Measurements from ENCODE around the gene CCR1. TPM values are rescaled to one million over a fixed set of nuclear protein-coding genes. Genes with fewer than 3 reads are reported as not detected.

The CCR1 gene
- total RNA-seq, 4 donors from 2014 or later = 4.0 to 25.2 (median 8.6) TPM

GRCh38 chr3:46196261-46196957 lies 11.7 kb downstream of the CCR1 start:
- TF ChIP-seq EP300 (IDR thresholded peaks at IDR 0.05) (no peak), POLR2A (IDR thresholded peaks at IDR 0.05) (no peak), CTCF (IDR thresholded peaks at IDR 0.05) (no peak)
- Histone ChIP-seq H3K27me3 (no peaks in the 10 kb centered on the region), H3K4me1 (no peaks in the 10 kb centered on the region), H3K36me3 (no peaks in the 10 kb centered on the region), H3K4me3 (no peak overlapping the region), H3K27ac (no peak overlapping the region), H3K9me3 (peaks cover 0 to 37% (median 3%) of the 10 kb centered on the region in 4 donors)
- no peak for DNase-seq (ENCODE audit: low spot score in 2 of 2)
- WGBS, 2 donors = 72% methylated on average over 7 of the region's 7 CpGs

GRCh38 chr3:46194868-46195553 lies 13.1 kb downstream of the CCR1 start:
- Histone ChIP-seq H3K9me3 (peaks cover 0 to 37% (median 3%) of the 10 kb centered on the region in 4 donors), H3K27me3 (no peaks in the 10 kb centered on the region), H3K36me3 (no peaks in the 10 kb centered on the region), H3K4me3 (no peak overlapping the region), H3K27ac (no peak overlapping the region), H3K4me1 (no peaks in the 10 kb centered on the region)
- TF ChIP-seq CTCF (IDR thresholded peaks at IDR 0.05) (no peak), POLR2A (IDR thresholded peaks at IDR 0.05) (no peak), EP300 (IDR thresholded peaks at IDR 0.05) (no peak)
- 88% methylated on average over 4 of the region's 4 CpGs for WGBS, 2 donors
- DNase-seq (ENCODE audit: low spot score in 2 of 2) = no peak

GRCh38 chr3:46193436-46193835 lies 14.7 kb downstream of the CCR1 start:
- H3K27me3 ChIP-seq = no peaks in the 10 kb centered on the region
- H3K27ac ChIP-seq = no peak overlapping the region
- DNase-seq (ENCODE audit: low spot score in 2 of 2) = no peak
- no peaks in the 10 kb centered on the region for H3K36me3 ChIP-seq
- H3K4me1 ChIP-seq = no peaks in the 10 kb centered on the region
- TF ChIP-seq EP300 (IDR thresholded peaks at IDR 0.05) (peak in 1 of 2 donors; percentile 72), POLR2A (IDR thresholded peaks at IDR 0.05) (no peak), CTCF (IDR thresholded peaks at IDR 0.05) (no peak)
- H3K9me3 ChIP-seq = peaks cover 0 to 35% (median 3%) of the 10 kb centered on the region in 4 donors
- H3K4me3 ChIP-seq = no peak overlapping the region
- WGBS, 2 donors = 66 to 75% methylated on average over 1 of the region's 1 CpG

GRCh38 chr3:46192939-46193338 lies 15.2 kb downstream of the CCR1 start:
- H3K27me3 ChIP-seq = no peaks in the 10 kb centered on the region
- peaks cover 0 to 30% (median 3%) of the 10 kb centered on the region in 4 donors for H3K9me3 ChIP-seq
- no peak for DNase-seq (ENCODE audit: low spot score in 2 of 2)
- no peak for TF ChIP-seq EP300 (IDR thresholded peaks at IDR 0.05)
- no peak overlapping the region for H3K4me3 ChIP-seq
- H3K36me3 ChIP-seq = no peaks in the 10 kb centered on the region
- no peak overlapping the region for H3K27ac ChIP-seq
- H3K4me1 ChIP-seq = no peaks in the 10 kb centered on the region
- WGBS, 2 donors = 76 to 89% methylated on average over 5 of the region's 5 CpGs

GRCh38 chr3:46191730-46192129 lies 16.4 kb downstream of the CCR1 start:
- TF ChIP-seq CTCF (IDR thresholded peaks at IDR 0.05) (no peak), EP300 (IDR thresholded peaks at IDR 0.05) (peak in 1 of 2 donors; percentile 45)
- WGBS, 2 donors = 36% methylated on average over 3 of the region's 3 CpGs
- Histone ChIP-seq H3K36me3 (no peaks in the 10 kb centered on the region), H3K27me3 (no peaks in the 10 kb centered on the region), H3K4me1 (no peaks in the 10 kb centered on the region), H3K9me3 (peaks cover 0 to 22% (median 3%) of the 10 kb centered on the region in 4 donors), H3K27ac (no peak overlapping the region), H3K4me3 (no peak overlapping the region)
- DNase-seq (ENCODE audit: low spot score in 2 of 2) = no peak
